A673 (cell line): ENCODE data around the gene NBPF10. TPM values are rescaled to one million over a fixed set of nuclear protein-coding genes. Genes with fewer than 3 reads are reported as not detected.
"Not testable (repeated sequence)": the region's sequence is repeated elsewhere in the genome, so short reads cannot be mapped to it uniquely, and the experiment has no call there.

Source experiments
- Bru-seq: library from RNA; stranded (reverse); fragments of 400-500 nt; gene quantifications from one replicate; lab custom pipeline; 2021; lab: Mats Ljungman, UMichigan
- BruChase-seq, 2 experiments: library from RNA; stranded (reverse); fragments of 400-500 nt; gene quantifications; one replicate each; lab custom pipeline; 2021; lab: Mats Ljungman, UMichigan
- BruUV-seq: library from RNA; stranded (reverse); fragments of 400-500 nt; replicated peaks from 2 replicates; lab custom pipeline; 2021; lab: Mats Ljungman, UMichigan
- CTCF ChIA-PET: fragments of 300-600 bp; sonication (Branson Sonifier 250); formaldehyde crosslinking; loops from one replicate; lab custom pipeline; 2022; ENCODE audit warnings: antibody characterized with exemption; lab: Charles Lee
- POLR2A ChIA-PET: fragments of 300-600 bp; sonication (Branson Sonifier 250); formaldehyde crosslinking; loops from one replicate; lab custom pipeline; 2022; ENCODE audit warnings: antibody characterized with exemption; ENCODE audit not compliant: low non-redundant PET; lab: Charles Lee
- DNase-seq: peaks from one replicate; pipeline ENCODE4 v3.0.0-alpha.2; 2015; ENCODE audit warnings: low spot score
- H3K27ac ChIP-seq: fragments of 200-600 bp; sonication (generic); 2 replicates; pipeline ENCODE4 v1.5.1; 2016; ENCODE audit warnings: mixed run types, low read depth, mild to moderate bottlenecking, mixed read lengths, antibody characterized with exemption, low read length; ENCODE audit not compliant: poor library complexity, severe bottlenecking
- H3K27me3 ChIP-seq: fragments of 200-600 bp; sonication (generic); replicated peaks from 2 replicates; pipeline ENCODE4 v1.6.1; 2017; ENCODE audit warnings: mixed run types, low read depth, mild to moderate bottlenecking, mixed read lengths, antibody characterized with exemption, low read length; ENCODE audit not compliant: insufficient read depth, poor library complexity
- H3K36me3 ChIP-seq: fragments of 200-600 bp; sonication (generic); 2 replicates; pipeline ENCODE4 v1.6.1; 2016; ENCODE audit warnings: mixed run types, mild to moderate bottlenecking, mixed read lengths, antibody characterized with exemption, low read length; ENCODE audit not compliant: insufficient read depth, poor library complexity, severe bottlenecking
- H3K4me1 ChIP-seq: fragments of 200-600 bp; sonication (generic); 2 replicates; pipeline ENCODE4 v1.6.1; 2017; ENCODE audit warnings: mixed run types, mild to moderate bottlenecking, mixed read lengths, antibody characterized with exemption, low read length; ENCODE audit not compliant: insufficient read depth, poor library complexity, severe bottlenecking
- H3K4me3 ChIP-seq: fragments of 200-600 bp; sonication (generic); 2 replicates; pipeline ENCODE4 v1.5.1; 2016; ENCODE audit warnings: low read depth, mixed run types, mild to moderate bottlenecking, mixed read lengths, low read length; ENCODE audit not compliant: poor library complexity, severe bottlenecking
- H3K9me3 ChIP-seq: fragments of 200-600 bp; sonication (generic); 2 replicates; pipeline ENCODE4 v1.6.1; 2016; ENCODE audit warnings: mixed run types, low read depth, mild to moderate bottlenecking, mixed read lengths, antibody characterized with exemption, low read length; ENCODE audit not compliant: poor library complexity, severe bottlenecking
- intact Hi-C: fragments of 100-400 bp; cut with micrococcal nuclease; formaldehyde crosslinking; loops from one replicate; pipeline ENCODE4 v1.10.0; 2022; ENCODE audit not compliant: unreplicated experiment
- long read RNA-seq: library from polyadenylated mRNA; stranded (forward); transcript quantifications from one replicate; pipeline ENCODE4 v2.0.0, GENCODE V29; 2022
- total RNA-seq: library from RNA; stranded (reverse); gene quantifications from 2 replicates; pipeline ENCODE4 v1.2.3, GENCODE V29; 2021

The NBPF10 gene
- total RNA-seq: 2.9 and 3.5 TPM in 2 replicates
- percentile 39 among the genes with signal in this experiment for Bru-seq, nascent RNA
- BruChase-seq, experiment 1, labeled RNA remaining after a 2-hour chase: percentile 38 among the genes with signal in this experiment
- BruChase-seq, experiment 2, labeled RNA remaining after a 6-hour chase: percentile 38 among the genes with signal in this experiment
- long read RNA-seq, partial matches to known transcripts: 0 of 5 reads
- long read RNA-seq, other reads (novel, unspliced or antisense): 5 of 5 reads

- POLR2A ChIA-PET, H3K27me3 ChIP-seq, H3K9me3 ChIP-seq, H3K4me3 ChIP-seq, H3K27ac ChIP-seq, BruUV-seq, H3K4me1 ChIP-seq, intact Hi-C loops, H3K36me3 ChIP-seq, CTCF ChIA-PET, DNase-seq: not testable (repeated sequence)
These were observed at the start of gene NBPF10 for GRCh38 chr1:146144465-146144864. Gene NBPF10, minus strand, starts transcription at chr1:146144804. Its CDS starts 35 bp downstream, at chr1:146144769.

GRCh38 chr1:146174531-146174930, 29.9 kb upstream of the NBPF10 start:
- H3K4me1 ChIP-seq, H3K36me3 ChIP-seq, CTCF ChIA-PET, POLR2A ChIA-PET, intact Hi-C loops, BruUV-seq, H3K9me3 ChIP-seq, DNase-seq, H3K27me3 ChIP-seq, H3K4me3 ChIP-seq: not testable (repeated sequence)
- peak overlapping the region; percentile 68 for H3K27ac ChIP-seq

DNA sequence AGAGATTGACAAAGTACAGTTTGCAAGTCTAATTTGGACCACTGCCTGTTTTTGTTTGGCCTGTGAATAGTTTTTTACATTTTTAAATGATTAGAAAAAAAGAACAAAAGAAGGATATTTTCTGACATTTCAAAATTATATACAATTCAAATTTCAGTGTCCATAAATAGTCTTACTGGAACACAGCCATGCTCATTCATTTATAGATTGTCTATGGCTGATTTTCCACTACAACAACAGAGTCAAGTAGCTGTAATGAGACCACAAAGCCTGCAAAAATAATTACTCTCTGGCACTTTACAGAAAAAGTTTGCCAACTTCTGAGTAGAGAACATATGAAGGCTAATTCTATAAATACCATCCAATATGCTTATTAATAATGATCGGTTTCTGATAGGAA, 23.1 kb upstream of the NBPF10 start:
- H3K27me3 ChIP-seq, H3K4me1 ChIP-seq, CTCF ChIA-PET, H3K4me3 ChIP-seq, H3K36me3 ChIP-seq, H3K27ac ChIP-seq, POLR2A ChIA-PET, H3K9me3 ChIP-seq, DNase-seq, intact Hi-C loops, BruUV-seq: not testable (repeated sequence)

DNA sequence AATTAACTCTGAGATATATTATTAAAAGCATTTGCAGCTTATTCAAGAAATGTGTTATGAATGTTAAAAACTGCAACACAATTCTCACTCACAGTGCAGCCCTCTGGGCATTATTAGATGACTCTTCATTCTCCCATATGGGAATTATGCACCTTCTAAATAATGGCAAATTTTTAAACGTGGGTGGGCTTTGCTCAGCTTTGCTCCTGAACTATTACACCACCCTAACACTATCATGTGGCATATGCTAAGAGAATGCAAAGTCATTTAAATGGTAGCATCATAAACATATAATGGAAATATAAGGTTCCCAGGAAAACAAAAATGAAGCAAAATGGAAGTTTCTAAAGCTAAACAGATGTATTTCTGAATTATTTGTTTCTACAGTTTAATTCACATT, 22.7 kb upstream of the NBPF10 start:
- H3K27ac ChIP-seq, POLR2A ChIA-PET, H3K27me3 ChIP-seq, H3K4me3 ChIP-seq, H3K36me3 ChIP-seq, DNase-seq, H3K4me1 ChIP-seq, CTCF ChIA-PET, H3K9me3 ChIP-seq, BruUV-seq, intact Hi-C loops: not testable (repeated sequence)

Other genes starting within 250 kb of the NBPF10 start
- 1.1 and 1.2 TPM in 2 replicates for gene ITGA10, start 234.8 kb downstream of the NBPF10 start, total RNA-seq
- gene PEX11B, start 226.1 kb downstream of the NBPF10 start, total RNA-seq: 22.1 and 22.4 TPM in 2 replicates
- gene RBM8A, start 217.3 kb downstream of the NBPF10 start, total RNA-seq: 255 and 276 TPM in 2 replicates
- gene LIX1L, start 186.8 kb downstream of the NBPF10 start, total RNA-seq: 39.6 and 40.1 TPM in 2 replicates
- 1.6 and 2.2 TPM in 2 replicates for gene ANKRD34A, start 180.2 kb downstream of the NBPF10 start, total RNA-seq
- gene POLR3GL, start 180.1 kb downstream of the NBPF10 start, total RNA-seq: 8.5 and 11.6 TPM in 2 replicates
- gene TXNIP, start 148.2 kb downstream of the NBPF10 start, total RNA-seq: 27.3 and 36.4 TPM in 2 replicates
- 0.24 and 0.31 TPM in 2 replicates for gene HJV, start 123.1 kb downstream of the NBPF10 start, total RNA-seq
- gene NOTCH2NLA, start 84.2 kb upstream of the NBPF10 start, total RNA-seq: 35.2 and 40.1 TPM in 2 replicates